Measurements from ENCODE around the gene UPK1A. TPM values are rescaled to one million over a fixed set of nuclear protein-coding genes. Genes with fewer than 3 reads are reported as not detected.

The UPK1A gene
- total and polyA plus RNA-seq, 9 of the 15 experiments (the other 6 are each of a cell fraction or from before 2014, with no cell fraction given): 0.06 to 0.13 TPM; not detected in 7

DNA sequence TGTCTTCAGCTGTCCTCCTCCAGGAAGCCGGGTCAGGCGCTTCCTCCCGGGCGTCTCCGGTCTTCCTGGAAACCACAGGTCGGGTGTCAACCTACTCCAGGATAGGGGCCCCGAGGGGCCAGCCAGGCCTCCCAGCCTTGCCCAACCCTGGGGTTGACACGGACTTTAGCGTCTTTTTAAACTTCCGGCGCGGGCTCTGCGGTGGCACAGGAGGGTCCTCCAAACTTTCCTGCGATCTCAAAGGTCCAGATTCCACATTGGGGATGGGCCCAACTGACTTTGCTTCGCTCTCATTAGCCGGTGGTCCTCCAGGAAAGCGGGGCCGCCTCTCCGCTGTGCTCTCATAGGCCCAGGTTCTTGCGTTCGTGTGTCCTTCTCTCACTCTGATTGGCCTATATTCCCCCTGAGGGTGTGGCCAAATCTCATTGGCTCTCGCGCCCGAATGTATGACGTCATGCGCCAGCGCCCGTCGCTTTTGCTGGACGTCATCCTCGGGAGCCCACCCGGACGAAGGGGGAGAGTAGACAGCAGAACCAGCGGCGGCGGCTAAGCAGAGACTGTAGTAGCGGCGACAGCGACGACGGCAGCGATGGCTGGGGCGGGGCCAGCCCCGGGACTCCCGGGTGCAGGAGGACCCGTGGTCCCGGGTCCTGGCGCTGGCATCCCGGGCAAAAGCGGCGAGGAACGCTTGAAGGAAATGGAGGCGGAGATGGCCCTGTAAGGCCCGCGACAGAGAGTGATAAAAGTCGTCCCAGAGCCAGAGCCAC is 37.6 kb upstream of the UPK1A start, which contains the start of gene RBM42 (continued):
- TF ChIP-seq RREB1 (CRISPR knock-in tag; IDR thresholded peaks at IDR 0.05): peak; percentile 69; the same call in 1 of the 2 replicates
- TF ChIP-seq, protein P1, sequence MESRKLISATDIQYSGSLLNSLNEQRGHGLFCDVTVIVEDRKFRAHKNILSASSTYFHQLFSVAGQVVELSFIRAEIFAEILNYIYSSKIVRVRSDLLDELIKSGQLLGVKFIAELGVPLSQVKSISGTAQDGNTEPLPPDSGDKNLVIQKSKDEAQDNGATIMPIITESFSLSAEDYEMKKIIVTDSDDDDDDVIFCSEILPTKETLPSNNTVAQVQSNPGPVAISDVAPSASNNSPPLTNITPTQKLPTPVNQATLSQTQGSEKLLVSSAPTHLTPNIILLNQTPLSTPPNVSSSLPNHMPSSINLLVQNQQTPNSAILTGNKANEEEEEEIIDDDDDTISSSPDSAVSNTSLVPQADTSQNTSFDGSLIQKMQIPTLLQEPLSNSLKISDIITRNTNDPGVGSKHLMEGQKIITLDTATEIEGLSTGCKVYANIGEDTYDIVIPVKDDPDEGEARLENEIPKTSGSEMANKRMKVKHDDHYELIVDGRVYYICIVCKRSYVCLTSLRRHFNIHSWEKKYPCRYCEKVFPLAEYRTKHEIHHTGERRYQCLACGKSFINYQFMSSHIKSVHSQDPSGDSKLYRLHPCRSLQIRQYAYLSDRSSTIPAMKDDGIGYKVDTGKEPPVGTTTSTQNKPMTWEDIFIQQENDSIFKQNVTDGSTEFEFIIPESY (CRISPR knock-in tag; IDR thresholded peaks at IDR 0.05): peak; percentile 26; the same call in 1 of the 2 replicates
- TF ChIP-seq SAP30 (IDR thresholded peaks at IDR 0.05; ENCODE audit: borderline replicate concordance, insufficient read depth, low read depth, low read length, poor library complexity, severe bottlenecking): peak; percentile 76
- peak; percentile 89 for TF ChIP-seq ZHX1 (conservative IDR thresholded peaks at IDR 0.05; ENCODE audit: low read length)
- TF ChIP-seq FOXK2 (conservative IDR thresholded peaks at IDR 0.05 in 1 of 2, IDR thresholded peaks at IDR 0.05 in 1 of 2; ENCODE audit: low read depth in 2 of 2): peak; percentile 72 to 89; a peak in 3 of 4 replicates
- peak; percentile 83 for TF ChIP-seq POLR2G (IDR thresholded peaks at IDR 0.05; ENCODE audit: low read depth, low read length)
- peak; percentile 74; the same call in 1 of the 2 replicates for TF ChIP-seq ETV5 (CRISPR knock-in tag; IDR thresholded peaks at IDR 0.05; ENCODE audit: low read depth)
- TF ChIP-seq YY1 (IDR thresholded peaks at IDR 0.05; ENCODE audit: borderline replicate concordance in 1 of 3, control insufficient read depth in 1 of 3, extremely low read depth in 1 of 3, insufficient read depth in 3 of 3, insufficient read length in 1 of 3, insufficient replicate concordance in 2 of 3, low read depth in 1 of 3, low read length in 2 of 3): peak in 1 of 3 experiments; percentile 1
- peak; percentile 99 for TF ChIP-seq JUN (IDR thresholded peaks at IDR 0.05; ENCODE audit: borderline replicate concordance, low read depth, low read length)
- no peak for TF ChIP-seq JUN (CRISPR knock-in tag; IDR thresholded peaks at IDR 0.05; ENCODE audit: borderline replicate concordance)
- TF ChIP-seq CREB3L1 (IDR thresholded peaks at IDR 0.05; ENCODE audit: borderline replicate concordance, low read depth): peak; percentile 66; the same call in 1 of the 2 replicates

Data from K562 (cell line).